ENCODE results near the gene AMOTL1.

DNA sequence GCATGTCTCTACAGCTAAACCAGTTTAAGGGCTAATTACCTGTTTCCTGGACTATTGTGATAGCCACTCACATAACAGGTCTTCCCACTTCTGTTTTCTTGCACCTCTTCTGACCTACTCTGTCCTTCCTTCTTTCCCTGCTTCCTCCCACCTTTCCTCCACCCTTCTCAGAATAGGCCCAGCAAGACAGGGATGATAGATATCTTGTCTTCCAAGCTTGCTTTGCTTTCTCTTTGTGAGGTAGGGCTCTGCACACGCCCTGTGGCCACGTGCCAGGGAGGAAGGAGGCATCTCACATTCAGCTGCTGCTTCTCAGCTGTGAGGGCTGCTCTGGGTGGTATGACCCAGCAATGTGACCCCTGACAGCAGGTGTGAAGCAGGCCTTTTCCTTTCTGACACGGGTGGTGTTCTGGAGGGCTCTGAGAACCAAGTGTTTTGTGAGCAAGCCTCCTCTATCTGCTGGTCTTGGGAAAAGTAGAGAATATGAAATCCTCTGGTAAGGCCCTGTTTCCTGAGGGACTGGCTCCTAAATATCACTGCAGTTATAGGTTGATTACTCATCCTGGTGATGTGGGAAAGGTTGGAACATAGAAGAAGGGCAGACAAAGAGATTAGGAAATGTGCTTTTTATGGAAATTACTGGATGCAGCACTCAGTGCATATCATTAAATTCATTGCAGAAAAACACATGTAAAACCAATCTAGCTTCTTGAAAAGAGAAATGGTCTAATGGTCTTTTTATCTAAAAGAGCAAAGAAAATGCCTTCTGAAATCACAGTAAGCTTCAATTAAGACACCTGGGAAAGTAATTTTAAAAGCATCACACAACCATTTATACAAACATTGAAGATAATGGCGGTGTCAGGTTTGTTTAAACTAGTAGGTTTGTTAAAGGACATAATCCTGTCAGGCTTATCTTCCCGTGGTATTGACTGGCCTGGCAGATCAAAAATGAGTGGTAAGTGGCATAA, 8.5 kb downstream of the AMOTL1 start:
- TF ChIP-seq POLR2A (IDR thresholded peaks at IDR 0.05): no peak
- TF ChIP-seq, protein P1, sequence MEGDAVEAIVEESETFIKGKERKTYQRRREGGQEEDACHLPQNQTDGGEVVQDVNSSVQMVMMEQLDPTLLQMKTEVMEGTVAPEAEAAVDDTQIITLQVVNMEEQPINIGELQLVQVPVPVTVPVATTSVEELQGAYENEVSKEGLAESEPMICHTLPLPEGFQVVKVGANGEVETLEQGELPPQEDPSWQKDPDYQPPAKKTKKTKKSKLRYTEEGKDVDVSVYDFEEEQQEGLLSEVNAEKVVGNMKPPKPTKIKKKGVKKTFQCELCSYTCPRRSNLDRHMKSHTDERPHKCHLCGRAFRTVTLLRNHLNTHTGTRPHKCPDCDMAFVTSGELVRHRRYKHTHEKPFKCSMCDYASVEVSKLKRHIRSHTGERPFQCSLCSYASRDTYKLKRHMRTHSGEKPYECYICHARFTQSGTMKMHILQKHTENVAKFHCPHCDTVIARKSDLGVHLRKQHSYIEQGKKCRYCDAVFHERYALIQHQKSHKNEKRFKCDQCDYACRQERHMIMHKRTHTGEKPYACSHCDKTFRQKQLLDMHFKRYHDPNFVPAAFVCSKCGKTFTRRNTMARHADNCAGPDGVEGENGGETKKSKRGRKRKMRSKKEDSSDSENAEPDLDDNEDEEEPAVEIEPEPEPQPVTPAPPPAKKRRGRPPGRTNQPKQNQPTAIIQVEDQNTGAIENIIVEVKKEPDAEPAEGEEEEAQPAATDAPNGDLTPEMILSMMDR (IDR thresholded peaks at IDR 0.05): no peak
- TF ChIP-seq EP300 (IDR thresholded peaks at IDR 0.05): no peak
- no peak for TF ChIP-seq POLR2AphosphoS5 (IDR thresholded peaks at IDR 0.05)

All from sigmoid colon (tissue), 4 donors.